Ramos (cell line): ENCODE results near the gene THBS3.
"Not testable (repeated sequence)": the region's sequence is repeated elsewhere in the genome, so short reads cannot be mapped to it uniquely, and the experiment has no call there.

ENCODE experiments used
- in situ Hi-C: fragments of 300-500 bp; cut with MboI; formaldehyde crosslinking; loops from one replicate; pipeline ENCODE4 v1.14.3; 2022; ENCODE audit warnings: low sequenced_read_pairs; ENCODE audit not compliant: unreplicated experiment

THBS3 gene

GRCh38 chr1:155236451-155236850 is 28.8 kb upstream of the THBS3 start:
- in situ Hi-C loops: no loop called here

- in situ Hi-C loops: not testable (repeated sequence)
Measured at GRCh38 chr1:155235375-155235774, 27.7 kb upstream of the THBS3 start.

- in situ Hi-C loops: not testable (repeated sequence)
Measured at GRCh38 chr1:155233502-155233901, 25.8 kb upstream of the THBS3 start.

GRCh38 chr1:155232001-155232978 is 24.6 kb upstream of the THBS3 start:
- in situ Hi-C loops: not testable (repeated sequence)

GRCh38 chr1:155231302-155231701 is 23.6 kb upstream of the THBS3 start:
- in situ Hi-C loops: not testable (repeated sequence)

- in situ Hi-C loops: no loop called here
Measured at GRCh38 chr1:155228096-155228427, 20.4 kb upstream of the THBS3 start.

GRCh38 chr1:155227261-155228095 is 19.8 kb upstream of the THBS3 start:
- in situ Hi-C loops: no loop called here

- in situ Hi-C loops: no loop called here
Measured at GRCh38 chr1:155226910-155227260, 19.2 kb upstream of the THBS3 start.

GRCh38 chr1:155226188-155226909 is 18.7 kb upstream of the THBS3 start:
- in situ Hi-C loops: no loop called here

- in situ Hi-C loops: not testable (repeated sequence)
Measured at GRCh38 chr1:155225404-155225759, 17.7 kb upstream of the THBS3 start.

- in situ Hi-C loops: no loop called here
Measured at GRCh38 chr1:155223047-155223446, 15.3 kb upstream of the THBS3 start.

- in situ Hi-C loops: not testable (repeated sequence)
Measured at GRCh38 chr1:155220211-155220965, 12.7 kb upstream of the THBS3 start.

- in situ Hi-C loops: no loop called here
Measured at GRCh38 chr1:155219592-155220031, 11.9 kb upstream of the THBS3 start.

- in situ Hi-C loops: no loop called here
Measured at GRCh38 chr1:155218854-155219591, 11.3 kb upstream of the THBS3 start.

GRCh38 chr1:155214702-155215101 is 7.0 kb upstream of the THBS3 start:
- in situ Hi-C loops: not testable (repeated sequence)

GRCh38 chr1:155212051-155212440 is 4.3 kb upstream of the THBS3 start:
- in situ Hi-C loops: not testable (repeated sequence)

- in situ Hi-C loops: not testable (repeated sequence)
Measured at GRCh38 chr1:155211381-155212050, 3.8 kb upstream of the THBS3 start.

- in situ Hi-C loops: no loop called here
Measured at GRCh38 chr1:155210314-155211104, 2.8 kb upstream of the THBS3 start.
